HUDEP-2 (cell line): ENCODE data around the gene CALD1.
"Not testable (repeated sequence)": the region's sequence is repeated elsewhere in the genome, so short reads cannot be mapped to it uniquely, and the experiment has no call there.

ENCODE experiments used
- DNase-seq, 76 experiments: peaks; one replicate each; lab custom pipeline; 2025; ENCODE audit not compliant: unreplicated experiment in 76 of 76; lab: John Stamatoyannopoulos, UW

Gene CALD1

DNA sequence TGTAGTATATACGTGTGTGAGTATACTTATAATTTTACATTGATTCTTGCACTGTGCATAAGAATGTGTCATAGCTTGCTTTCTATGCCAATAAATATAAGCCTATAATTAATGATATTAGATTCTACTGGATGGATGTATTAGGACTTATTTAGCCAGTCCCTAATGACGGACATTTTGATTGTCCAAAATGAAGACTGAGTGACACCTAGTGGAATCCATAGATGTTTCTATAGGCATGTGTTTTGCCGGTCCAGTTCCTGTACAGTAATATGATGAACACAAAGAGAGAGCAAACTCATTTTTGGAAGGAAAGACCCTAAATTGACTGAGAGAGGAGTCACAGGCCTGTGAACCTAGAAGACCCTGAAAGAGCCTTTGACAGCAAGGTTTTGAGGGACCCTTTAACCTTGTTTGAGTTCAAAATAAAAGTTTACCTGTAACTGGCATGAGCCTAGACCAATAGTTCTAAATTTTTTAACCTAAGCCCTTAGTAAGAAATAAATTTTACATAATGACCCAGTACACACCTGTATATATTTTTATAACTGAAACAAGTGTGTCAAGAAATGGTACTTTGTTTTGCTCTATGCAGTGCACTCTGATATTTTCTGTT lies 164.5 kb downstream of the CALD1 start:
- peak in 2 of 76 experiments; percentile 1 to 2 for DNase-seq

- no peak for DNase-seq
These were observed 166.3 kb downstream of the CALD1 start for GRCh38 chr7:134945691-134946090.

DNA sequence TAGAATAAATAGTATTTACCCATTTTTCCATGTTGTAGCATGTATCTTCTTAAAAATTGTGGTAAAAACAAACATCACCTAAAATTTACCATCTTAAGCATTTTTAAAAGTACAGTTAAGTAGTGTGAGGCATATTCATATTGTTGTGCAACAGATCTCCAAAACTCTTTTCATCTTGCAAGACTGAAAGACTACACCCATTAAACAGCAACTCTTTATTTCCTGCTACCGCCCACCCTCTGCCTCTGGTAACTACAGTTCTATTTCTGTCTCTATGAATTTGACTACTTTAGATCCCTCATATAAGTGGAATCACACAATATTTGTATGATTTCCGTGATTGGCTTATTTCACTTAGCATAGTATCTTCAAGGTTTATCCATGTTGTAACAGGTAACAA lies 166.8 kb downstream of the CALD1 start:
- no peak for DNase-seq

DNA sequence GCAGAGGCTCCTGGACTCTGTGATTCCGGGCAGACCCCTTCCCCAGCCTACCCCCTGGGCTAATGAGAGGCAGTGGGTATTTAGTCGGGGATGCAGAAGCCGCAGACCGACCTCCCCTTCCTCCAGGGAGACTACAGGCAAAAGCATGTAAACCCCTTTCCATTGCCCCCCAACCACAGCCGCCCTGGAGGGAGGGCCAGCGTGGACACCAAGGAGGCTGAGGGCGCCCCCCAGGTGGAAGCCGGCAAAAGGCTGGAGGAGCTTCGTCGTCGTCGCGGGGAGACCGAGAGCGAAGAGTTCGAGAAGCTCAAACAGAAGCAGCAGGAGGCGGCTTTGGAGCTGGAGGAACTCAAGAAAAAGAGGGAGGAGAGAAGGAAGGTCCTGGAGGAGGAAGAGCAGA lies 167.9 kb downstream of the CALD1 start:
- no peak for DNase-seq

DNA sequence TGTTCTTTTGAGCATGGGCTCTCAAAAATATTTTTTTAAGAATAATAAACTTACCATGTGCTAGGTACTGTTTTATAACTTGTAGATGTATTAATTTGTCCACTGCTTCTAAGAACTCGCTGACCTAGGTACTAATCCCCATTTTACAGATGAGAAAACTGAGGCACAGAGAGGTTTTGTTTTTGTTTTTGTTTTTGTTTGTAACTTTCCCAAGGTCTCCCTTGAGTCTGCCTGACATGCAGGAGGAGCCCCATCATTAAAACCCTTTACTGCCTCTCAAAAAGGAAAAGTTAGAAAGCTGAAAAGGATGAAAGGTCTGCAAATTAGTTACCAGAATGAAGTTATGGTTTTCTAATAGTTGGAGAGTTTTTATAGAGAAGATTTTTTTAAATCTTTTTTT lies 168.4 kb downstream of the CALD1 start:
- DNase-seq: no peak

DNA sequence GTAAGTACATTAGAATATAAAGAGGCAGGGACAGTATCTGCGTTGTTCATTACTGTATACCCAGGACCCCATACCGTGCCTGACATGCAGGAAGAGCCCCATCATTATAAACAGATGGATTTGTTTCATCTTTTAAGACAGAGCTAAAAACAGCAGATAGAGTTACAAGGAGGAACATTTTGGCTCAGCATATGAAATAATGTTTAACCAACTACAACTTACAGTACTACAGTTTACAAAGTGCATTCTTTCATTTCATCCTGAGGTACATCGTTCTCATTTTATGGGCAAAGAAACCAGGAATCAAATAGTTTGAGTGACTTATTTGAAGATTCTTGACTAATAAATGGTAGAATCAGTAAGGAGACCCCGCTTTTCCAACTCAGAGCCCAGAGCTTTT lies 168.8 kb downstream of the CALD1 start:
- DNase-seq: no peak

- no peak for DNase-seq
These were observed 169.3 kb downstream of the CALD1 start for GRCh38 chr7:134948736-134949135.

DNA sequence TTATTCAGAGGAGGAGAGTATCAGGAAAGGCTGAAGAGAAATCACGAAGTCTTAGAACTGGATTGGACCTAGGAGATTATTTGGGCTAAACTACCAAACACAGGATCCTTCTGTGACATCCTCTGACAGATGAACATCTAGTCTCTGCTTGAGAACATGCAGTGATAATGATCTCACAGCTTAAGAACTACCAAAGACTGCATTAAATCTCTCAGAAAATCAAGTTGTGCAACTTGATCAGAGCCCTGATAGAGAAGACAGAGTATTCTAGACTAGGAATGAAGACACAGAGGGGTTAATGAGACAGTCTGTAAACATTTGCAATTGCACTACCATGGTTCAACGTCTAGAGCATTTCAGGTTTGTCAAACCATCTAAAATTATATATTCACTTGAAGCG lies 169.7 kb downstream of the CALD1 start:
- no peak for DNase-seq

DNA sequence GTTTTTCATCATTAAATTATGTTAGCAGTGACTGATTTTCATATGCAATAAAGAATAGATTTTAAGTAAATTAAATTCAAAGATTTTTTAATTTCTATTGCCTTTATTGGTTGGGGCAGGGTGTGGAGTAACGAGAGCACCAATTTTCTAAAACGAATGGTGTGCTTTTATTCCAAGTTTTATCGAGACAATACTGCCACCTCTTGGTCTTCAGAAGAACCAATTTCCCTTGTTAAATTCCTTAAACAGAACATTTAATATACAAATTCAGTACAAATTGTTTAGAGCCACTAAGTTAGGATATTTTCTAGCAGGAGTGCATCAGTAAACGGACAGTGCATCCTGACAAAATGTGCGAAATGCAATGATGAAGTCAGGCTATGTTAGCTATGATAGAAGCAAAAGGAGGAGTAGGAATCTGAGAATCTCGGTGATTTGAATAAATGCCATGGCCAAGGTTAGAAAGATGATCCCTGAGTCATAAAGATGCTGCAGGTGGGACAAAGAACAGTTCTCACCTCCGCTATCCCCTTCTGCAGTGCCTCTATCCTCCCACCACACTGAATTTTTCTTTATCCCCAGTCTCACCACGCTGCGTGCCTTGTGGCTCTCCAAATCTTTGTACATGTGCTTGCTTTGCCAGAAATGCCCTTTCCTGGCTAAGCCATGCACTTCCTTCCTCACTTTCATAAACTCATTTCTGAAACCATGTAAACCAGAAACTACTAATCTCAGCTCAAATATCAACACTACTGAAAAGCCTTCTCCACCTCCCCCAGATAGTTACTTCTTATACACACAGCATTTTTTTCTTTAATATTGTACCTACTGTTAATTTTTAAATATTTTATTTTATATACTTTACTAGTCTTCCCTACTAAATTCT lies 175.0 kb downstream of the CALD1 start:
- DNase-seq: peak in 2 of 76 experiments; percentile 1 to 5

DNA sequence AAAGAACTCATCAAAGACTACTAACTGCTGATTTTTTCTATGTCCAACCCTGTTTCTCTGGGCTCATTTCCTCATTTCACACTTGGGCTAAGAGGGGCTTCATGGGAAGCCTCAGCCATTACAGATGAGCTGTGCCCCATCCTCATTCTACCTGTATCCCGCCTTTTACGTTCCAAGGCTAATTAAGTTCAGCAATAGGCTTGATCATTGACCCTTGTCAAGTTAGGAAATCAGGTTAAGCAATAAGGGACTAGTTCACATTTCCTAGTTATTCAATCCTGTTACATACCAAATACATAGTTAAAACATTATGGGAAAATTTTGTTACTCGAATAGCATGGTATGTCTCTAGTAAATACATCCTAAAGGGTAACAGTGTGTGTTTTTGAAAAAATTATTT lies 177.6 kb downstream of the CALD1 start:
- no peak for DNase-seq

GRCh38 chr7:134959810-134960209 lies 180.4 kb downstream of the CALD1 start:
- no peak for DNase-seq

GRCh38 chr7:134962270-134962780 lies 182.9 kb downstream of the CALD1 start:
- no peak for DNase-seq

DNA sequence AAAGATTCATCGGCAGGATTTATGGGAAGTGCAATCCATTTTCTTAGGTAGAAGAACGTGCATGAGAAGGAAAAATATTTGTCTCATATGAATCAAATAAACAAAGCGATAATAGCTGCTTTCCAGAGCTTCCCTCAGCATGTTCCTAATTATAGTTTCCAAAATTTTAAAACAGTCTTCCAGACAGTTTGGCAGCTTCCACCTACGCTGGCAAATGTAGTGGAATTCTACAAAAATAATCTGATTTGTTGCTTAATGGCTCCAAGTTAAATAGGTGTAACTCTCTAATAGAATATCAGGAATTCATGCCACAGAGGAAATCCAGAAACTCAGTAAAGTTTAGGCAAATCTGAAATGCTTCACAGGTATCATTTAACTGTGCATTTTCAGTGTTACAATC lies 183.6 kb downstream of the CALD1 start:
- no peak for DNase-seq

- DNase-seq: no peak
These were observed 187.3 kb downstream of the CALD1 start for GRCh38 chr7:134966691-134967090.

GRCh38 chr7:134968110-134968509 lies 188.7 kb downstream of the CALD1 start:
- DNase-seq: no peak

DNA sequence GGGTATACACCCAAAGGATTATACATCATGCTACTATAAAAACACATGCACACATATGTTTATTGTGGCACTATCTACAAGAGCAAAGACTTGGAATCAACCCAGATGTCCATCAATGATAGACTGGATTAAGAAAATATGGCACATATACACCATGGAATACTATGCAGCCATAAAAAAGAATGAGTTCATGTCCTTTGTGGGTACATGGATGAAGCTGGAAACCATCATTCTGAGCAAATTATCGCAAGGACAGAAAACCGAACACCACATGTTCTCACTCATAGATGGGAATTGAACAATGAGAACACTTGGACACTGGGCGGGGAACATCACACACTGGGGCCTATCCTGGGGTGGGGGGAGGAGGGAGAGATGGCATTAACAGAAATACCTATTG lies 202.2 kb downstream of the CALD1 start:
- DNase-seq: not testable (repeated sequence)

GRCh38 chr7:134985894-134986362 lies 206.5 kb downstream of the CALD1 start:
- no peak for DNase-seq

DNA sequence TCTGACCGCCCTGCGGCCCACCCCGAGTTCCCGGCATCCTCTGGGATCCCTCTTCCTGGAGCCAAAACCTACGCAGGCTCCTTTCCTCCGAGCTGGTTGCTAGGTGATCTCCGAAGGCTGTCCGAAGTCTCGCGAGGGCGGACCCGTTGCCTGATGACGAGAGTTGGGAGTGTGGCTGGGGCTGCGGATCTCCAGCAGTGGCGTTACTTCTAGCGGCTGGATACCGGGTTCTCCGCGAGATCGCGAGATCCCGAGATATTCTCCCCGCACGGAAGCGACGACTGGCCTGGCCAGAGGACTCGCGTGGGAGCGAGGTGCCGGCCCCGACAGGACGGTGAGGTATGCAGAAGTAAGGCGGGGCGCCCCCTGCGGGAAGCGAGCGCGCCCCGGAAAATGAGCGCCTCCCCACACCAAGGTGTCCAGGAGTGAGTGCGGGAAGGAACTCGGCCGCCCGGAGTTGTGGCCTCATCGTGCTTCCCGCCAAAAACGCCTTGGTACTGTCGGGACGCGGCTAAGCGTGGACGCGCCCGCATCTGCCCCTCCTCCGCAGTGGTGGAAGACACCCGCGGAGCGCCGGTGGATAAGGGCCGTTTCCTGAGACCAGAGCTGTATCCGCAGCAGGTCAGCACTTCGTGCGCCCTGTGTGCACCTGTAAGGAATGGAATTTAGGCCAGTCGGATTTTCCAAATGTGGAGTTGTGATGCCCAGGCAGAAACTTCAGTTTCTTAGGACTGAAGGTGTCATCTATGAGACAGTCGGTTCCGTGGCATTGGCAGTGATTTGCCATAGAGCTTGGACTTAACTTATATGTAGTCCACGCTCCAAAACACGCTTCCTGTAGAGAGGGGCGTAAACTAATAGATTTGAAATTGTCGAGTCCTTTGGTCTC lies 207.2 kb downstream of the CALD1 start, which contains the start of gene AGBL3:
Gene AGBL3 (plus strand): TSS at position 146 of the 889 bp plus-strand sequence. CDS start 1,426 bp downstream, outside the sequence.
- peak; percentile 27 to 92 (median 83) for DNase-seq

- DNase-seq: no peak
These were observed 208.7 kb downstream of the CALD1 start for GRCh38 chr7:134988161-134988560.

GRCh38 chr7:134991469-134992339 lies 212.3 kb downstream of the CALD1 start:
- no peak for DNase-seq
